Stimulated activated CD8-positive, alpha-beta memory T cell treated with anti-CD3 and anti-CD28 coated beads, Interleukin-4, amount 100 ng/mL, for 4 hours (primary cell): Measurements from ENCODE around the gene PRDM1.

Experiments used
- DNase-seq, 2 donors: peaks; one replicate each; pipeline ENCODE4 v3.0.0-alpha.2; 2020; ENCODE audit warnings: low read depth in 2 of 2, low spot score in 1 of 2

Gene PRDM1

DNA sequence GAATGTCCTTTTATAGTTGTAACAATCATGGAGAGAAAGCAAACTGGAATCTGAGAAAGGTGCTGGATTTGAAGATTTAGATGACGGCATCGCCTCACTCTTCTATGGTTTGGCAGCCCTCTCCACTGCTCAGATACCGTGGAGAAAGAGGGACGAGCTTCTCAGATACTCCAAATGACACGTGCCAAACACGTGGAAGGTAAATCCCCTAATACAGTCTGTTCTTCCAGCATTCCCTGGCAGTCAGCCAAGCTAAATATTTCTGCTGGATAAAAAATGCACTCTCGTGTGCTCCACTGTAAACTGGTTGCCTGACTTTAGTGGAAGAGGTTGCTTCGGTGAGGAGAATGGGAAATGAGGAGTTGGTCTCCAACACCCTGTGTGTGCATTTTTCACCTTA lies 16.7 kb upstream of the PRDM1 start:
- DNase-seq: no peak

DNA sequence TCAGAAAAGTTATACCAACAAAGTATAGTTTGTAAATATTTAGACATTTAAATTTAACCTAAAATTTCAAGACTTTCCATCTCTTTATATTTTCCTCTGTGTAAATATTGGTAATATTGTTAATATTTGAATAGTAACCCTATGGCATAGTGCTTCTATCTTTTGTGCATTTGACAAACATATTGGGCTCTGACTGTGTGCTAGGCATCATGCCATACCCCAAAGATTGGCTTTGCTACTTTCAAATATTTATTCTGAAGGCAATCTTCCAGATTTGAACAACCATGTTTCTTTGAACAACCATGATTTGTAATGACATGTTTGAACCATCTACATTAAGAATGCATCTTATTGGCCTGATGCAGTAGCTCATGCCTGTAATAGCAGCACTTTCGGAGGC lies 15.5 kb upstream of the PRDM1 start:
- no peak for DNase-seq

DNA sequence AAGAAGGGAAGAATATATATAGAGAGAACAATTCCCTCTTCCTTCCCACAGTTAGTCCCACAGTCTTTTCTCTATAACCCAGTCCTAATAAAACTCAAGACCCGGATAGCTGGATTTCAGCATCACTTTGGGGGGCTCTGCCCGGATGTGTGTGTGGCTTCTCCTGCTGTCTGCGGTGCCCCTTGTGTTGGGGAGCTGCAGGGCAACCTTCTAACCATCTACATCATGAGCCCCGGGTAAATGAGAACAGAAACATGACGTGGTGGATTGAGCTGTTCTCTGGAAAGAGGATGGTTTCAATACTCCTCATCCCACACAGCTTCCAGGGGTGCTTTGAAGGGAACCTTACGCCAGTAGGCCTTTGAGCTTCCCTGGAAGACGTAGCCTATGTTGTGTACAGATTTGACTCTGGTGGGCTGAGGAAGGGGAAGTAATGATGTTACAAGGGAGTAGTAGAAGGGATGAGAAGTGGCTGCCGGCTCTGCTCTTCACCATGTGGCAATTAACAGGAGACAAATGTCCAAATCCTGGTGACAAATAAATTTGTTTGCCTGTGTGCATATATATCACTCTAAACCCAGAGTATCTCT lies 13.5 kb upstream of the PRDM1 start:
- DNase-seq: no peak

DNA sequence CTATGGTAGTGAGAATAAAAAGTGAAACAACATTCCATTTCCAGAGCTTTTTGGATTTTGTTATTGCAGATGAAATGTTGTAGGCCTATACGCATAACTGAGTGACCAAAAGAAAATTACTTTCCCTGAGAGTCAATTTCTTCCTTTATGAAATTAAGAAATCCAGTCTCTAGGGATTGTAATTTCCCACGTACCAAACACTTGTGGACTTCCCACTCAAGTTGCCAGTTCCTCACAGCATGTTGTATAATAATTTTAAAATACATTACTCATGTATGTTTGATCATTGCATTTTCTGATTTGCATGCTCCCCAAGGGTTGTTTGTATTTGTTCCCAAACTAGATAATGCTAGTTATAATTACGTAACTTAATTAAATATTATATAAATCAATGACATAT lies 12.0 kb upstream of the PRDM1 start:
- no peak for DNase-seq

DNA sequence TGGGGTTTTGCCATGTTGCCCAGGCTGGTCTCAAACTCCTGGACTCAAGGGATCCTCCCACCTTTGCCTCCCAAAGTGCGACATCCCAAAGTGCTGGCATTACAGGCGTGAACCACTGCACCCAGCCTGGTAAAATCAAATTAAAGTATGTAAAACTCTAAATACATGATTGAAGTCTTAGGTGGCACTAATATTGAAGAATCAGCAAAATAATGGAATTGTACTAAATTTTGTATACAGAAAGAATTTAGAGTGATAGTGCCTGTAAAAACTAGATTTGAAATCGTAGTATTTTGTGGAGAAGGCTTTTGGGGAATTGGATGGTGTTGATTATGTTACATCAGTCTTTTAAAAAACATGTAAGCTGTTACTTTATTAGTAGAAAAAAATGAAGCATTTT lies 10.0 kb upstream of the PRDM1 start:
- DNase-seq: no peak

DNA sequence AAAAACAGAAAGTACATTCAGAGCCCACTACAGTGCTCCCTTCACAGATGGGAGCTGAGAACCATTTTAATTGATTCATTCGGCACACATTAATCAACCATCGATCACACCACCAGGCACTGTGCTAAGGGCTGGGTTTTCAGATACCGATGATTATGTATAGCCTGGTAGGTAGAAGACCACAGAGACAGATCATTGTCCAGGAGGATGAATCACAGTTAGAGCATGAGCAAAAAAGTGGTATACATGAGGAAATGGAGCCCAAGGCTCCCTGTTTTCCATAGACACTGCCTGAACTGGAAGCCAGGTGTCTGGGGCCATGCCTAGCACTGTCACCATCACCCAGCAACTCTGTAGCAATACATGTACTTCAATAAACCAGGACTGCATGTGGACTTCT lies 9.0 kb upstream of the PRDM1 start:
- DNase-seq: no peak

DNA sequence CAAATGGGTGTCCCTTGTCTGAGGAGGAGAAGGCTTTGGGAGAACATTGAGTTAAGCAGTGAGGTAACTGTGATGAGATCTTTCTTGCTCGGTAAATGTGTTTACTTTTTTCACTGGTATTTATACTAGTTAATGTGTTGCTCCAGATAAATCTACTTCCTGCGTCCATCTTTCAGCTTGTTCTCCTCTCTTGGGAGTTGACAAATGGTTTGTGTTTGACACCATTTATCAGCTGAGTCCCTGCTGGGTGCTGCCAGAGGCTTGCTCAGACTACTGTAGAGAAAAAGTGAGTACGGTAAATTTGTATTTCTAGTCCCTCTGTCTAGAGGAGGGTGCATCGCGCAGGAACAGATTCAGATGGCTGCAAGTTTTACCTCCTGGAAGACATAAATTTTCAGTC lies 8.3 kb upstream of the PRDM1 start:
- no peak for DNase-seq

DNA sequence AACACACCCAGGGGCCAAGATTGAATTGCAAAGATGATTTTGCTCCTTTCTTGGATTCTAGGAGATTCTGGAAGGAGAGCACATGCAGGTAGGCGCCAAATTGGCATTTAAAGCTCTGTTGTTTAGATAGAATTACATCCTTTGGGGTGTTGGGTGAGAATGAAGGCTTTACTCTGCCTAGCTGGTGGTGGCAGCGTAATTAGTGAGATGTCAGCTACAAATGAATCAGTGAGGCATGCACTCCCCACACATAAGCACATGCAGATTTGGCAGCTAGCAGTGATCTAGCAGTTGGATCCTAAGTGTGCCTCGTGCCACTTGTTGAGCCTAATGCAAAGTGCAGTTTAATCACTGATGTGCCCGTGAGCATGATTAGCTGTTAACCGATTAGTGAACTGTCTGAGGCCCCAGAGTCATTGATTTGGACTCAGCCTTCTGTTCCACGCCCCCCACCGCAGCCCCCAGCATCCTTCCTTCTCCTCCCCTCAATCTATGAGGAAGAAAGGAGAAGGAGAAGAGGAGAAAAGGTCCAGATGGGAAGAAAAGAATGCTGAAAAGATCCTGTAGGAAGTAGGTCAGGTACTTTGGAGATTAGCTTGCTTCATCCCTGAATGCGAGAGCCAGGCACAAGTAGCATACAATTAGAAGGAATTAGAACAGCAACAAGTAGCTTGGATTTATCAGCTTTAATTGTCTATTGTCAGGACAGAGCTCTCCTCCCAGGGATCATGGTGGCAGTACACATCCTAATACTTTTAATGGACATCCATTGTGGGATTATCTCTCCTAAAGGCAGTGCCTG lies 6.0 kb upstream of the PRDM1 start:
- no peak for DNase-seq

DNA sequence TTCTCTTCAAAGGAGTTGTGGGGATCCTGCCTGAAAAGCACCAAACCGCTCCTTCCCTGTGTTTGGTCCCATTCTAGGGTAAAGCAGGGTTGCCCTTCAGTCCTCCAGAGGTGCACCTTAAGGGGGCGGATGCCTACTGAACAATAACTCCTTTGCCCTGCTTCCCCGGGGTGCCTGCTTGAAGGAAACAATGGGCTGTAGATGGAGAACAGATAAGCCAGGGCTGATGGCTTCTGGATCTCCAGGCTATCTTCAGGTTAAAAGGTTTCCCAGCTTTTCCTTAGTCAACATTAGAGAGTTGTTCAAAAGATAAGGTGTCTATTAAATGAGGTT lies 5.4 kb upstream of the PRDM1 start:
- DNase-seq: no peak

DNA sequence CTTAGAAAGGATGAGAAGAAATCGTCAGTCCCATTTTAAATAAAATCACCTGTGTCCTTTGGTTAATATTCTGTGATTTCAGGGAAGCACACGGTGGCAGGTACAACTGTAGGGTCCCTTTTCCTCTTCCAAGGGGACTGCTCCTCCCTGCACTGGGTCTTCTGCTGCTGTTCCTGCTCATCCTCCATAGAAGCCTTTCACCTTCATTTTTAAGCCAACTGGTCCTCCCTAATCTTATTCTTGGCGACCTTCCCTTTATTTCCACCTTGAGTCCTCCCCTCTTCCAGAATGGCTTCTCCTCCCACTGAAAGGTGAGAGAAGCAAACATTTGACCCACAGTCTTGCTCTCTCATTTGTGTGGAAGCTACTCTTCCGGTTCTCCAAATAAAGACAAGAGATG lies 4.4 kb upstream of the PRDM1 start:
- no peak for DNase-seq

DNA sequence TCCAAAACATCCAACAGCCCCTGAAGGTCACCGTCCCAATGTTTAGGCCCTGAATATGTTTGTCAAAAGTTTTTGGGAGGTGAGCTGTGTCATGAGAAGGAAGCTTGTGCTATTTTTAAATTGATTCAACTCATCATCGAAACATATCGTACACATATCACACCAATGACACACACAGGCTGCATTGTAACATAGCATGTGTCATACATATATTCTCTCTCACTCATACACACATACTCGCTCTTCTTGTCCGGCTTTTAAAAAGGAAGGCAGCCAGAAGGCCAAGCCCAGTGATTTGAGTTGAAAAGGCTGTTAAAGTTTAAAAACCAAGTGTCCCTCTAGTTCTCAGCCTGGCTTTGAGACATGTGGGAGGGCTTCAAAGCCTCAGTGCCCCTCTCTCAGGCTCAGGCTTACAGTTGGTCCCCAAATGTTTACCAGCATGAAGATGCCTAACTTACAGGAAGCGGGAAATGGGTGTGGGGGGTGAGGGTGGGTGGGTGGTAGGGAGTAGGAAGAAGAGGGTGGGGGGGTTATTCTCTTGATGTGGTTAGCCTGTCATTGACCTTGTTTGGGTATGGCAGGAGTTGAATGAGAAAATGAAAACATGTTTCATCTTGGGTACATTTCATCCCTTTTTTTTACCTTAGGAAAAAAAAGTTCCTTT lies 3.3 kb upstream of the PRDM1 start:
- no peak for DNase-seq

DNA sequence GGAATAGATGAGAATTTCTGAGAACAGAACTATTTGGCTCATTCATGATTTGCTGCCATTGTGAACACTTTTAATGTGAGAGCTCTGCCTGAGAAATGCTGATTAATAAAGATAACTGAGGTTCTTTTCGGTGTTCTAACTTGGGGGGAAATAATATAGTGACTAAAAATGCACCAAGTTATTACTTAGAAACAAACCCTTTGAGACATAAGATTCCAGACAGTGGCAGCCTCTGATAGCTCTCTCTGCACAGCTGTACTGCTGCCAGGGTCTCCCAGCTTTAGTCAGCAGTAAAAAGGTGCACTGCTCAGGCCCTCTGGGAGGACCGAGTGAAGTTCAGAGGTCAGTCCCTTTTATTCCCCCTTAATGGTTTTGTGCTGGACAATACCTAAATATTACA lies 2.5 kb upstream of the PRDM1 start:
- DNase-seq: no peak

DNA sequence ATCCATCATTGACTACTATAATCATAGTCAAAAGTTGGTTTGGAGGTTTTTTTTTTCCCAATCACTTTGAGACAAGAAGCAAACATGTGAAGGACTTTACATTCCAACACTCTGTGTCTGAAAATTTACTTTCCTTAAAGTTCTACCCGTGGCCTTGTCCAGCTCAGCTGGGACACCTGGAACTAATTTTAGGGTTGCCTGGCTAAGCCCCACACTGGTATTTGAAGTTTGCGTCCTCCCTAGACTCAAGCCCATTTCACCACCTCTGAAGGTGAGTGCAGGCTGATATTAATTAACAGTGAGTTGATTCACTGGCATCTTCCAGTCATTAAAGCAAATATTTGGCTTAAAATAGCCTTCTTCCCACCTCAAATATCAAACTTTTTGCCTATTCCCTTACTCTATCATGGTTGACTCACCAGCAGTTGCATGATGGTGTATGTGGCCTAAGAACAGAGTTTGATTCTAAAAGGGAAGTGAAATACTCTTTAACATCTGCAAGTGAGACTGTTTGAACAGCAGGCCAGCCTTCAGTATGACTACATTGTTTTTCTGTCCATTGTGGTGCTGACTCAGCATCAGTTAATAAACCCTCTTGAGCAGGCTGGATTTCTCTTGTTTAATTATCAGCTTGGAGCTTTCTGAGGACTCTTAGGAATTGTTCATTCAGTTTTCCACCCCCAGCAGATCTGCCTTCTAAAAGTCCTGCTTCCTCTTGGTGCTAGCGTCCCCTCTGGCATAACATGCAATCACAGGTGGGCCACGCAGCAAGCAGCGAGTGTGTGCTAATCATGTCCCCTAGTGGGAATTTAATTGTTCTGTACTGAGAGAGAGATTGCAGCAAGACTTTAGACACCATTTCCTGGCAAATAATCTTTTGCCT lies 1.8 kb upstream of the PRDM1 start:
- DNase-seq: no peak

DNA sequence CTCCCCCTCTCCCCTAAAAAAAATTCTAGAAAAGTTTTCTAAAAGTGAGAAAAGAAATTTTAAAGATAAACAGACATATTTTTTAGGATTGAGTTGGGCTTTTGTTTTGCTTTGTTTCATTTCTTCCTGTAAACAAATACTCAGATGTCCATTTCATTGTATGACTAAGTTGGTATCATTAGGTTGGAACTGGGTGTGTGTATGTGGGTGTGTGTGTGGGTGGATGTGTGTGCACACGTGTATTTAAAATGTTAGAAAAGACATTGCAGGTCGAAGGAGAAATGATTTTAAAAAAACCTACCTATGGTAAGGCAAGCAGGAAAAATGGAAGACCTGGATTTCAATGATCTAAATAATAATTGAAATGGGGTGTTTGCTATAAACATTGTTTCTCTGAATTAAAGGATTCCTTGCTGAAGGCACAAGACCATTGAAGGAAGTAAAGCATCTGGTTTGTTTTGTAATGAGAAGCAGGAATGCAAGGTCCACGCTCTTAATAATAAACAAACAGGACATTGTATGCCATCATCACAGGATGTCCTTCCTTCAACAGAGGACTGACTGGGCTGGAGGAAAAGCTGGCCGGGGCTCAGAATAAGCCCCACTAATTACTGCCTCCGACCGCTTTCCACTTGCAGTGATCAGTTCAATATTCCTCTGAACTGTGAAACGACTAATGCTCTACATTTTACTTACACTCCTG lies 996 bp upstream of the PRDM1 start:
- DNase-seq: no peak

DNA sequence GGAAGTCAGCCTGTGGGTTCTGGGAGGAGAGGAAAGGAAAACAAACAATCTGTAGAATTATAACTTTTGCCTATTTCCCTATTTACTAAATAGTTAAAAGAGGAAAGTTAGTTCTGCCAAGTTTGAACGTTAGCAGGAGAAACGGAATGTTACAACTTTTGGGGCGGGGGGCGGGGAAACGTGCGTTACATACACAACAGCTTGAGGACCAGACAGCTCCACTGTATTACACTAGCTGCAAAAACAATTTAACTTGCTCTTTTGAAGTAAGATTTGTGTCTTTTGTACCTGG lies 498 bp upstream of the PRDM1 start:
- no peak for DNase-seq

DNA sequence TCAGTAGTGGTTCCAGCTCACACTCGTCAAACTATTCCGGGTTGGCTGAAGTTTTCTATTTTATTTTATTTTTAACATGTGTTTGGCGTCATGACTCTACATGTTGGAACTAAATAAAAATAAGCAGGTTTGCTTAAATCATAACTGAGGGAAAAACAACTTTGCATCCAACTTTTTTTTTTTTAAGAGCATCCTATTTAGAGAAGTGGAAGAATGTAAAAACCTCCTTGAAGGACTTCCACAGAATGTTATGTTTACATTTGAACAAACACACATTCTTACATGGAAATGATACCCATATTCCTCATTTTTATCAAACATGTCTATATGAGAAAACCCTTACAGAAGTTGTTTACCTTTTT lies 659 bp downstream of the PRDM1 start:
- DNase-seq: no peak

DNA sequence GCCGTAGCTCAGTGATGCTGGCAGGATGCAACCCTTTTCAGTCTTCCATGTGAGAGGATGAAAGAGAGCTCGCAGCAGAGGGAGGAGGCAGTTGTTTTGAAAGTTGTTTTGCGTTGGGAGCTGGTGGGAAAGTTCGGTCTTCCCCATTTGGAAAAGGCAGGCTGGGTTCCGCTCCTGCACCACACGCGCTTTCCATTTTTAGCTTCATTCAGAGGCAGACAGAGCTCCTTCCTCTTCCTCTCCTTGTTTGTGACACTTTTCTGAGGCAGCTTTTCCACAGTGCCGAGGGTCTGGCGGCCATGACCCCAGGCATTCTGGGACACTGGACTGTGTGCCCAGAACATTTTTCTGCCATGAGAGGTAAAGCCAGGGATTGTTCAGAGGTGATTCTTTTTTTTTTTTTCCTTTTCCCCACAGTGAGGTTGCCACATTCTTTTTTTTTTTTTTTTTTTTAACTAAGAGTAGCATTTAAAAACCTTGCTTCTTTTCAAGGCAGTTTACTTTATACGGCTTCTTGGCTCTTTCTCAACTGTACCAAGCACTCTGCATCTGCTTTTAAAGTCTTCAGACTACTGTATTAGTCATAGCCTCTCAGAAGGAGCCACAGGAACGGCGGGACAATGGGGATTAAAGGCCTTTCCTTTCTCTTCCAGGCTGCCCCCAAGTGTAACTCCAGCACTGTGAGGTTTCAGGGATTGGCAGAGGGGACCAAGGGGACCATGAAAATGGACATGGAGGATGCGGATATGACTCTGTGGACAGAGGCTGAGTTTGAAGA lies 1.6 kb downstream of the PRDM1 start:
- DNase-seq: no peak

DNA sequence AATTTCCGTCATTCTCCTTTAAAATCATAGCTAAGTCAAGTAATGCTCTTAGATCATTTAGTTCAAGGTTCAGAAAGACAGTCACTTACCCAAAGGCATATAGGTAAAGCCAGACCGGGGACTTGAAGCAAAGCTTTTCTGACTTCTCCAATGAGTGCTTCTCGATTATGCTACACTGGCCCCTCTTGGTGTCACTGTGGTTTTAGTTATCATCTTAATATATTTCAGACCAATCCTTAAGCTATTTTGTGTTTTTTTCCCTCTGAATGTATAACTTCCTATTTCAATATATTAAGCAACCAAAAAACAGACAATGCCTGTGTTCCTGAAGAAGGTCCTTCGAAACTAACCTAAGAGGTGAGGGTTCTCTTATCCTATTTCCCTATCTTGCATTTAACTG lies 3.9 kb downstream of the PRDM1 start:
- DNase-seq: no peak

DNA sequence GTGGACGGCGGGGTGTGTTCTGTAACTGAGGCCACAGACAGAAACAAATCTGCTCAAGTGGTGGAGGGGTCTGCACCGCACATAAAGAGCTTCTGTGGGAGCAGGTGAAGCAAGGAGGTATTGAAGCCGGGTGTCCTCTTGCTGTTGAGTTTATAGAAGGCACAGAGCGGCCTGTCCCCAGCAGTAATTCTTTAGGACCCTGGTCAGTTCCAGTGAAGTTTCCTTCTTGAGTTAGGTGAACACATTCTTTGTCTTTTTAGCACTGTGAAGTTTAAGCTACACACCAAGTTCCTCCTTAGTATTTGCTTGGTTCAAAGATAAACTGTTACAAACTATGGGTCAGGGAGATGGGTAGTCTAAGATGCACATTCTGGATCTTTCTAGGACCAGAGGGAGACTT lies 6.1 kb downstream of the PRDM1 start:
- no peak for DNase-seq

DNA sequence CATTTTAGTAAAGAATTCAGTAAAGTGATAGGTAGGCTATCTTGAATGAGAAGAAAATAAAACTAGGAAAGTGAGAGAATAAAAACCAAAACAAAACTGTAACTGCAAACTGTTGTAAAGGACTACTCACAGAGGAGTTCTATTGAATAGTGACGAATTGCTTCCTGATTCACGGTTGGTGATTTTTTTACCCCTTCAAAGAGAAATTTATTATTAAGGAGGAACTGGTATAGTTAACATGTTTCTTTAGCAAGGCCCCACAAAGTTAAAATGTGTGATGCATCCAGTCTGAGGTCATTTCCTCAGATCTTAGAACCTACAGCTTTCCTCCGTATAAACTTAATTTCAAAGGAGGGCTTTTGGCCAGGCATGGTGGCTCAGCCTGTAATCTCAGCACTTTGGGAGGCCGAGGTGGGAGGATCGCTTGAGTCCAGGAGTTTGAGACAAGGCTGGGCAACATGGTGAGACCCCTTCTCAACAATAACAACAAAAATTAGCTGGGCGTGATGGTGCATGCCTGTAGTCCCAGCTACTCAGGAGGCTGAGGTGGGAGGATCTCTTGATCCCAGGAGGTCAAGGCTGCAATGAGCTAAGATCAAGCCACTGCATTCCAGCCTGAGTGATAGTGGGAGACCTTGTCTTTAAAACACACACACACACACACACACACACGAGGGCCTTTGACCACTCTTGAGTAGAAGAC lies 8.3 kb downstream of the PRDM1 start:
- no peak for DNase-seq
